Left forelimb (tissue), 1 donor: ENCODE results near the gene PTPRCAP.

ENCODE experiments used
- DNase-seq: peaks from one replicate; pipeline ENCODE4 v3.0.0-alpha.2; 2018; ENCODE audit warnings: low spot score

PTPRCAP gene

DNA sequence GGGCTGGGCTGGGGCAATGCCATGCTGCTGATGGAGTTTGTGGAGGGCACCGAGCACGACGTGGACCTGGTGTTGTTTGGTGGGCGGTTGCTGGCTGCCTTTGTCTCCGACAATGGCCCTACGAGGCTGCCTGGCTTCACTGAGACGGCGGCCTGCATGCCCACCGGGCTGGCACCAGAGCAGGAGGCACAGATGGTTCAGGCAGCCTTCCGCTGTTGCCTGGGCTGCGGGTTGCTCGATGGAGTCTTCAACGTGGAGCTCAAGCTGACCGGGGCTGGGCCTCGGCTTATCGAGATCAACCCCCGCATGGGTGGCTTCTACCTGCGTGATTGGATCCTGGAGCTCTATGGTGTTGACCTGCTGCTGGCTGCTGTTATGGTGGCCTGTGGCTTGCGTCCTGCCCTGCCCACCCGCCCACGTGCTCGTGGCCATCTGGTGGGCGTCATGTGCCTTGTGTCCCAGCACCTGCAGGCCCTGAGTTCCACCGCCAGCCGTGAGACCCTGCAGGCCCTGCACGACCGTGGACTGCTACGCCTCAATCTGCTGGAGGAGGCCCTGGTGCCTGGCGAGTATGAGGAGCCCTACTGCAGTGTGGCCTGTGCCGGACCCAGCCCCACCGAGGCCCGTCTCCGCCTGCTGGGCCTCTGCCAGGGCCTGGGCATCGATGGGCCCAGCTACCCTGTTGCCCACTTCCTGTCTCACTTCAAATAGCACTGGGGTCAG lies 13.4 kb downstream of the PTPRCAP start:
- DNase-seq: no peak

GRCh38 chr11:67423466-67423865 lies 14.0 kb downstream of the PTPRCAP start:
- DNase-seq: no peak

GRCh38 chr11:67422891-67423290 lies 14.6 kb downstream of the PTPRCAP start:
- no peak for DNase-seq

DNA sequence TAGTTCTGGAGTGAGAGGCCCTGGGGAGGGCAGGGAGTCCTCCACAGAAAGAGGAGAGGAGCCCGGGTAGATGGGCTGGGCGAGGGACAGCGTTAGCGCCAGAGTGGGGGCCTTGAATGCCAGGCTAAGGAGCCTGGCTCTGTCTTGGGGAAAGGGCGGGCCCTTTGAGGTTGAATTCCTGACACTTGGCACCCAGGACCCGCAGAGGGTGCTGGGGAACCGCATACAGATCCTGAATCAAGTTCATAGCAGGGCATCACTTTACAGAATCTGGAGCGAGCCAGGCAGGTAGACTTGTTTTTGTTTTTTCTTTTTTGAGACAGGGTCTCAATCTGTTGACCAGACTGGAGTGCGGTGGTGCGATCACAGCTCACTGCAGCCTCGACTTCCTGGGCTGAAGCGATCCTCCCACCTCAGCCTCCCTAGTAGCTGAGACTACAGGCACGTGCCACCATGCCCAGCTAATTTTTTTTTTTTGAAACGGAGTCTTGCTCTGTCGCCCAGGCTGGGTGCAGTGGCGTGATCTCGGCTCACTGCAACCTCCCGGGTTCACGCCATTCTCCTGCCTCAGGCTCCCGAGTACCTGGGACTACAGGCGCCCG lies 16.0 kb downstream of the PTPRCAP start:
- no peak for DNase-seq

DNA sequence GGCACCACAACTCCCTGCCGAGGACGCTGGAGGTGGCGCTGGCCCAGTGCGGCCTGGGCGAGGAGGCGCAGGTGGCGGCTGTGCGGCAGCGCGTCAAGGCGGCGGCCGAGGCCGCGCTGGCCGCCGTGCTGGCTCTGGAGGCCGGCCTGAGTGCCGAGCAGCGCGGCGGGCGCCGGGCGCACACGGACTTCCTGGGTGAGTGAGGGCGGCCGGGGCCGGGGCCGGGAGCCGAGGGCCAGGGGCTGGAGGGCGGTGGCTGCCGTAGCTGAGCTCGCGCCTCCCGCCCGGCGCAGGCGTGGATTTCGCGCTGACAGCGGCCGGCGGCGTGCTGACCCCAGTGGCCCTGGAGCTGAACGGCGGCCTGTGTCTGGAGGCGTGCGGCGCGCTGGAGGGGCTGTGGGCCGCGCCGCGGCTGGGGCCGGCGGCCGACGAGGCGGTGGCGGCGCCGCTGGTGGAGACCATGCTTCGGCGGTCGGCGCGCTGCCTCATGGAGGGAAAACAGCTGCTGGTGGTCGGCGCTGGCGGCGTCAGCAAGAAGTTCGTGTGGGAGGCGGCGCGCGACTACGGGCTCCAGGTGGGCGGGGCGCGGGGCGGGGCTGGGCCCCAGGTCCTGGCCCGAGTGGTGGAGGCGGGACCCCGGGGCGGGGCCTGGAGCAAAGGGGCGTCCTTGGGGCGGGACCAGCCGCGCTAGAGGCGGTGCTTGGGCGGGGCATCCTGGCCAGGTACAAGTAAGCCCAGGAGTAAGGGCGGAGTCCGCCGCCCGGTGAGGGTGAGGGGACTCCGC lies 16.6 kb downstream of the PTPRCAP start:
- DNase-seq: peak; percentile 97

GRCh38 chr11:67420147-67420645 lies 17.3 kb downstream of the PTPRCAP start:
- DNase-seq: no peak

GRCh38 chr11:67419325-67420049 lies 18.0 kb downstream of the PTPRCAP start:
- DNase-seq: no peak

- DNase-seq: peak; percentile 78
Measured at GRCh38 chr11:67418476-67419281, 18.8 kb downstream of the PTPRCAP start.

- no peak for DNase-seq
Measured at GRCh38 chr11:67417425-67417824, 20.1 kb downstream of the PTPRCAP start.

GRCh38 chr11:67416416-67417335 lies 20.8 kb downstream of the PTPRCAP start:
- no peak for DNase-seq

- DNase-seq: no peak
Measured at GRCh38 chr11:67415501-67416304, 21.8 kb downstream of the PTPRCAP start, which contains the start of gene CARNS1. CARNS1 (plus strand) TSS chr11:67415678; CDS start chr11:67416200, 522 bp downstream.

DNA sequence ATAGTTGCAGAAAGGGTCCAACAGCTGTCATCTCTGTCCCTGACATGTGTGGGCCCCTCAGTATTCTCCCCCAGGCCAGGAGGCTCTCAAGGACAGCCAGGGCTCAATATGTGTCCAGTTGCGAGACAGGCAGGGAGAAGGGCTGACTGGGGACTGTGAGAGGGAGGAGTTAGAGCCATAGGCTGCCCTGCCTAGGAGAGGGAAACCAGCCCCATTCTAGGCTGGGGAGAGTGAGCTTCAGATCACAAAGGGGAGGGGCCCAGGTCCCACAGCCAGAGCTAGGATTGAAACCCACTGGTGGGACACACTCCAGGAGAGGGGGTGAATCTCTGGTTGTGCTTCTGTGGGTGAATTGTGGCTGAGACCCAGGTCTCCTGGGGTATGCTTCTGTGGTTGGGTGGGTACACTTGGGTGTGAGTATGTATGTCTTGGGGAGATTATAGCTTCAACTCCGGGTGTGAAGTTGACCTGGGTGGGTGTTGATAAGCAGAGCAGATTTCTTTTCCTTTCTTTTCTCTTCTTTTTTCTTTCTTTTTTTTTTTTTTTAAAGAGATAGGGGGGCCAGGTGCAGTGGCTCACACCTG lies 24.1 kb downstream of the PTPRCAP start:
- DNase-seq: no peak

GRCh38 chr11:67412495-67413179 lies 24.8 kb downstream of the PTPRCAP start:
- no peak for DNase-seq

- DNase-seq: no peak
Measured at GRCh38 chr11:67411785-67412152, 25.7 kb downstream of the PTPRCAP start.

GRCh38 chr11:67410984-67411784 lies 26.3 kb downstream of the PTPRCAP start:
- DNase-seq: no peak

DNA sequence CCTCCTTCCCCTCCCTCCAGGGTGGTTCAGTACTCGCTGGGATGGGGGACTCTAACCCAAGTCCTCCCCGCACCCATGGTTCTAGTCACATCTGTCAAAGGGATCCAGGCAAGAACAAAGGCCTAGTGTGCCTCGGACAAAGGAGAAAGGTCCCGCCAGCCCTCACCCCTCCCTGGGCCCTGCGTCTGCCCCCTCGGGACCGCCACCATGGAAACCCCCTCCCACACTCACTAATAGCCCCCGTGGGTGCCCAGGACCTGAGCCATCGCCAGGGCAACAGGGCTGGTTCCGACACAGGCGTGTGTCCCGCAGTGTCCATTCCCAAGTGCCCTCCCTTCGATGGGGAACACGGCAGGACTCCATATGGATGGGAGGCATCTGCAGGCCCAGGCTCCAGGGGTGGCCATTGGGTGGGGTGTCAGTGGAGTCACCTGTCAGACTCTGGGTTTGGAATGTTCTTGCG lies 27.1 kb downstream of the PTPRCAP start:
- no peak for DNase-seq

DNA sequence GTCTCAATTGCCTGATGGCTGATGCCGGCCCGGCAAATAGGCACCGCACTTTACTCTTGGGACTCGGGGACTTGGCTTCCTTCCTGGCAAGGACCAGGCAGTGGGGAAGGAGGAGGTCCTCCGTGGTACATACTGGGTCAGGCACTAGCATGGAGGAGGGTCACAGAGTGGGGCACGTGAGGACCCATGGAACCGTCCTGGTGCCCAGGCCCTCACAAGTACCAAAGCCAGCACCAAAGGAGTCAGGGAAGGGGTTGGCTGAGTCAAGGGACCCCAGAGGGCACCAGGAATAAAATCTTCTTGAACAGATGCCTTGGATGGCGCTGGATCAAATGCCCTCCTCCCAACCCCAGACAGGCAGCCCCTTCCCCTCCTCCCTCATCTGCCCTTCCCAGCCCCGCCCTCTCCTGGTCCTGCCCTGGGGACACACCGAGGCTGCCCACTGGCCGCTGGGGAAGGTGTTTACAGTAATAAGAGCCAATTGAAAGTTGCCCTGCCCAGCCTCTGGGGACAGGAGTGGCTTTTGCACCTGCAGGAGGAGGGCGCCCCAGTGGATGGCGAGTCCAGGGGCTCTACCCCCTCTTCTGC lies 27.6 kb downstream of the PTPRCAP start:
- no peak for DNase-seq
